ENCODE results near the gene TSPAN16. TPM values are rescaled to one million over a fixed set of nuclear protein-coding genes. Genes with fewer than 3 reads are reported as not detected.

Gene TSPAN16
- total and polyA plus RNA-seq, 2 of the 13 experiments (the other 11 are each of a cell fraction or from before 2014, with no cell fraction given) = not detected

DNA sequence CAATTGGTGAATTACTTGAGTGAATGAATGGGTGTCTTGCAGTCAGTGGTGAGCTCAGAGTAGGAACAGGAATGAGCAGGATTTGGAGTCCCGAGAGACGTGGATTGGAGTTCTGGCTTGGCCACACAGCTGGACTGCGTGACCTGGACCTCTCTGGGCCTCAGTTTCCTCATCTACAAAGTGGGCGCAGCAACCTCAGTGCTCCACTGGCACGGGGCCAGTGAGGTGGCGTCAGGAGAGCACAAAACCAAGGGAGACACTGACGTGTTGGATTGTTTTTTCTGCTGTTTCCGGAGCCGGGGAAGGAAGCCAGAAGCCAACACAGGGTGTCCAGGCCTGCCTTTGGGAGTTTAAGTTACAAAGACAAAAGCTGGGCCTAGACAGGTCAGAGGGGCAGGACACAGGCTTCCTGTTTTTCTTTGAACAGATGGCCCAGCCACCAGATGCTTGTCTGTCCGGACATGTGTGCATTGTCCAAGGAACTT, 27.1 kb upstream of the TSPAN16 start (continued):
- TF ChIP-seq ZEB1 (IDR thresholded peaks at IDR 0.05; ENCODE audit: insufficient replicate concordance, low read depth) (no peak), ZNF850 (CRISPR knock-in tag; conservative IDR thresholded peaks at IDR 0.05) (no peak), NCOA5 (CRISPR knock-in tag; IDR thresholded peaks at IDR 0.05) (no peak), ZNF253 (CRISPR knock-in tag; IDR thresholded peaks at IDR 0.05; ENCODE audit: borderline replicate concordance) (no peak), TBL1XR1 (IDR thresholded peaks at IDR 0.05; ENCODE audit: borderline replicate concordance, low read length, partially characterized antibody) (no peak), ZNF501 (CRISPR knock-in tag; IDR thresholded peaks at IDR 0.05) (no peak), CREB1 (IDR thresholded peaks at IDR 0.05) (no peak), CREB1 (CRISPR knock-in tag; IDR thresholded peaks at IDR 0.05) (peak; percentile 58; the same call in 1 of the 2 replicates), ZSCAN25 (CRISPR knock-in tag; IDR thresholded peaks at IDR 0.05) (no peak), NFE2 (CRISPR knock-in tag; IDR thresholded peaks at IDR 0.05) (no peak)
- TF ChIP-seq, protein P1, sequence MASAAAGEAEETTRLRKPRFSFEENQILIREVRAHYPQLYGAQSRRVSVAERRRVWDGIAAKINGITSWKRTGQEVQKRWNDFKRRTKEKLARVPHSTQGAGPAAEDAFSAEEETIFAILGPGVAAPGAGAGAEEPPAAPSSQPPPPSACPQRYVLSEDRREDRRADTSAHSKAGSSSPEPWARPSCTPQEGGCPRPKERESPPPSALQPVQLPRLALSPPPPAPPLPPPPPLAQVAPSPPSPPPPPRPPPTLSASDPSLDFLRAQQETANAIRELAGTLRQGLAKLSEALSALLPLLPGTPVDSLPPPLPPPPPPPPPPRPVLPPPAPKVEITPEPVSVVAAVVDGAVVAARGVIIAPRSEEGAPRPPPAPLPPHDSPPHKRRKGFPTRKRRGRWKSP (CRISPR knock-in tag; IDR thresholded peaks at IDR 0.05) = no peak
- TF ChIP-seq, protein P2, sequence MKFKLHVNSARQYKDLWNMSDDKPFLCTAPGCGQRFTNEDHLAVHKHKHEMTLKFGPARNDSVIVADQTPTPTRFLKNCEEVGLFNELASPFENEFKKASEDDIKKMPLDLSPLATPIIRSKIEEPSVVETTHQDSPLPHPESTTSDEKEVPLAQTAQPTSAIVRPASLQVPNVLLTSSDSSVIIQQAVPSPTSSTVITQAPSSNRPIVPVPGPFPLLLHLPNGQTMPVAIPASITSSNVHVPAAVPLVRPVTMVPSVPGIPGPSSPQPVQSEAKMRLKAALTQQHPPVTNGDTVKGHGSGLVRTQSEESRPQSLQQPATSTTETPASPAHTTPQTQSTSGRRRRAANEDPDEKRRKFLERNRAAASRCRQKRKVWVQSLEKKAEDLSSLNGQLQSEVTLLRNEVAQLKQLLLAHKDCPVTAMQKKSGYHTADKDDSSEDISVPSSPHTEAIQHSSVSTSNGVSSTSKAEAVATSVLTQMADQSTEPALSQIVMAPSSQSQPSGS (CRISPR knock-in tag; IDR thresholded peaks at IDR 0.05) = no peak
- TF ChIP-seq, protein P3, sequence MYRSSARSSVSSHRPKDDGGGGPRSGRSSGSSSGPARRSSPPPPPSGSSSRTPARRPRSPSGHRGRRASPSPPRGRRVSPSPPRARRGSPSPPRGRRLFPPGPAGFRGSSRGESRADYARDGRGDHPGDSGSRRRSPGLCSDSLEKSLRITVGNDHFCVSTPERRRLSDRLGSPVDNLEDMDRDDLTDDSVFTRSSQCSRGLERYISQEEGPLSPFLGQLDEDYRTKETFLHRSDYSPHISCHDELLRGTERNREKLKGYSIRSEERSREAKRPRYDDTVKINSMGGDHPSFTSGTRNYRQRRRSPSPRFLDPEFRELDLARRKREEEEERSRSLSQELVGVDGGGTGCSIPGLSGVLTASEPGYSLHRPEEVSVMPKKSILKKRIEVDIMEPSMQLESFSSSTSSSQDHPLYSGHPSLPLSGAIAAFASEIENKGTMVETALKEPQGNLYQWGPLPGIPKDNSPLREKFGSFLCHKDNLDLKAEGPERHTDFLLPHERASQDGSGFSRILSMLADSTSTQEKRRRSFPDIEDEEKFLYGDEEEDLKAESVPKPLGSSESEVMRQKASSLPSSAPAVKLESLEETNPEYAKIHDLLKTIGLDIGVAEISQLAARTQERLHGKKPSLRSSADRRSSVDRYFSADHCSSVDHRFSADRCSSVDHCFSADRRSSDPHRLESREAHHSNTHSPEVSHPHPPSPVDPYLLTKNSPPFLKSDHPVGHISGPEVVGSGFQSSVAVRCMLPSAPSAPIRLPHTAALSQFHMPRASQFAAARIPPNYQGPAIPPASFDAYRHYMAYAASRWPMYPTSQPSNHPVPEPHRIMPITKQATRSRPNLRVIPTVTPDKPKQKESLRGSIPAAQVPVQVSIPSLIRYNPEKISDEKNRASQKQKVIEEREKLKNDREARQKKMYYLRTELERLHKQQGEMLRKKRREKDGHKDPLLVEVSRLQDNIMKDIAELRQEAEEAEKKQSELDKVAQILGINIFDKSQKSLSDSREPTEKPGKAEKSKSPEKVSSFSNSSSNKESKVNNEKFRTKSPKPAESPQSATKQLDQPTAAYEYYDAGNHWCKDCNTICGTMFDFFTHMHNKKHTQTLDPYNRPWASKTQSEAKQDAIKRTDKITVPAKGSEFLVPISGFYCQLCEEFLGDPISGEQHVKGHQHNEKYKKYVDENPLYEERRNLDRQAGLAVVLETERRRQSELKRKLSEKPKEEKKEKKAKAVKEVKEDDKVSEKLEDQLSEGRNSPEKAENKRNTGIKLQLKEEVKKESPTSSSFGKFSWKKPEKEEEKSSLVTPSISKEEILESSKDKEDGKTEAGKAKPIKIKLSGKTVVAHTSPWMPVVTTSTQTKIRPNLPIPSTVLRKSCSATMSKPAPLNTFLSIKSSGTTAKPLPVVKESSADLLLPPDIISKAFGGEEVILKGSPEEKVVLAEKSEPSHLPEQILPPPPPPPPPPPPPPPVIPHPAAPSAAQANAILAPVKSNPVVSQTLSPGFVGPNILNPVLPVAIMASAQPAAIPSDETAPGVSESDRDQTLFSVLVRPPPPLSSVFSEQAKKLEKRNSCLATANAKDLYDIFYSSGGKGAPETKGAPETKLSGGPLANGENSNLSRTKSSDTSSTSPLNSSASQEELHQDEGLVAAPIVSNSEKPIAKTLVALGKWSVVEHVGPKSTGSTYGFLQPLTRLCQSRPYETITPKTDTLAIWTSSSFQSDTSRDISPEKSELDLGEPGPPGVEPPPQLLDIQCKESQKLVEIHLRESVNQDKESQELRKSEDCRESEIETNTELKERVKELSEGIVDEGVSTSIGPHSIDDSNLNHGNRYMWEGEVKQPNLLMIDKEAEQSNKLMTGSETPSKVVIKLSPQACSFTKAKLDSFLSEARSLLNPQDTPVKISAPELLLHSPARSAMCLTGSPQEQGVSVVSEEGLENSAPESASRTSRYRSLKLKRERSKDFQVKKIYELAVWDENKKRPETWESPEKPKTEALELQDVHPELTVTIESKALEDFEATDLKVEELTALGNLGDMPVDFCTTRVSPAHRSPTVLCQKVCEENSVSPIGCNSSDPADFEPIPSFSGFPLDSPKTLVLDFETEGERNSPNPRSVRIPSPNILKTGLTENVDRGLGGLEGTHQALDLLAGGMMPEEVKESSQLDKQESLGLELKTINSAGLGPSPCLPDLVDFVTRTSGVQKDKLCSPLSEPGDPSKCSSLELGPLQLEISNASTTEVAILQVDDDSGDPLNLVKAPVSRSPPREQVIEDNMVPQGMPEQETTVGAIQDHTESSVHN (CRISPR knock-in tag; IDR thresholded peaks at IDR 0.05) = no peak
- TF ChIP-seq, protein P4, sequence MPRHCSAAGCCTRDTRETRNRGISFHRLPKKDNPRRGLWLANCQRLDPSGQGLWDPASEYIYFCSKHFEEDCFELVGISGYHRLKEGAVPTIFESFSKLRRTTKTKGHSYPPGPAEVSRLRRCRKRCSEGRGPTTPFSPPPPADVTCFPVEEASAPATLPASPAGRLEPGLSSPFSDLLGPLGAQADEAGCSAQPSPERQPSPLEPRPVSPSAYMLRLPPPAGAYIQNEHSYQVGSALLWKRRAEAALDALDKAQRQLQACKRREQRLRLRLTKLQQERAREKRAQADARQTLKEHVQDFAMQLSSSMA (CRISPR knock-in tag; IDR thresholded peaks at IDR 0.05) = no peak
- TF ChIP-seq, protein P5, sequence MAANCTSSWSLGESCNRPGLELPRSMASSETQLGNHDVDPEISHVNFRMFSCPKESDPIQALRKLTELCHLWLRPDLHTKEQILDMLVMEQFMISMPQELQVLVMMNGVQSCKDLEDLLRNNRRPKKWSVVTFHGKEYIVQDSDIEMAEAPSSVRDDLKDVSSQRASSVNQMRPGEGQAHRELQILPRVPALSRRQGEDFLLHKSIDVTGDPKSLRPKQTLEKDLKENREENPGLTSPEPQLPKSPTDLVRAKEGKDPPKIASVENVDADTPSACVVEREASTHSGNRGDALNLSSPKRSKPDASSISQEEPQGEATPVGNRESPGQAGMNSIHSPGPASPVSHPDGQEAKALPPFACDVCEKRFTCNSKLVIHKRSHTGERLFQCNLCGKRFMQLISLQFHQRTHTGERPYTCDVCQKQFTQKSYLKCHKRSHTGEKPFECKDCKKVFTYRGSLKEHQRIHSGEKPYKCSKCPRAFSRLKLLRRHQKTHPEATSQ (CRISPR knock-in tag; IDR thresholded peaks at IDR 0.05; ENCODE audit: borderline replicate concordance) = no peak
